Measurements from ENCODE around the gene KYAT1. TPM values are rescaled to one million over a fixed set of nuclear protein-coding genes. Genes with fewer than 3 reads are reported as not detected.
"Not testable (repeated sequence)": the region's sequence is repeated elsewhere in the genome, so short reads cannot be mapped to it uniquely, and the experiment has no call there.

The KYAT1 gene
- total RNA-seq, 2 donors from 2014 or later, result 8.8 to 13.8 TPM

GRCh38 chr9:128887049-128887448, 5.3 kb upstream of the KYAT1 start:
- Mint-ChIP-seq H3K27me3 (ENCODE audit: low read depth) (no peaks in the 10 kb centered on the region), H3K27ac (no peak overlapping the region), H3K4me3 (no peak overlapping the region), H3K9me3 (no peaks in the 10 kb centered on the region), H3K4me1 (ENCODE audit: low read depth) (peaks cover 47% of the 10 kb centered on the region), H3K36me3 (ENCODE audit: insufficient read depth in 2 of 2) (peaks cover 0 to 10% of the 10 kb centered on the region in 2 donors)
- DNase-seq (no peak), ATAC-seq (replicated peaks in 1 of 2) (no peak)

- ATAC-seq (replicated peaks in 1 of 2) (no peak), DNase-seq (no peak)
- Mint-ChIP-seq H3K4me1 (ENCODE audit: low read depth) (peaks cover 41% of the 10 kb centered on the region), H3K9me3 (no peaks in the 10 kb centered on the region), H3K27ac (no peak overlapping the region), H3K36me3 (ENCODE audit: insufficient read depth in 2 of 2) (peaks cover 0 to 10% of the 10 kb centered on the region in 2 donors), H3K27me3 (ENCODE audit: low read depth) (no peaks in the 10 kb centered on the region), H3K4me3 (no peak overlapping the region)
These were observed 4.6 kb upstream of the KYAT1 start for GRCh38 chr9:128886211-128886891.

GRCh38 chr9:128885798-128886197, 4.0 kb upstream of the KYAT1 start:
- Mint-ChIP-seq H3K36me3 (ENCODE audit: insufficient read depth in 2 of 2) (peaks cover 0 to 10% of the 10 kb centered on the region in 2 donors), H3K4me1 (ENCODE audit: low read depth) (peaks cover 46% of the 10 kb centered on the region)

GRCh38 chr9:128885376-128885775, 3.6 kb upstream of the KYAT1 start:
- DNase-seq (no peak), ATAC-seq (replicated peaks in 1 of 2) (no peak)
- peaks cover 0 to 11% of the 10 kb centered on the region in 2 donors for H3K36me3 Mint-ChIP-seq (ENCODE audit: insufficient read depth in 2 of 2)
- H3K4me1 Mint-ChIP-seq (ENCODE audit: low read depth), result peaks cover 50% of the 10 kb centered on the region
- peak overlapping the region; percentile 85 for H3K27ac Mint-ChIP-seq
- no peak overlapping the region for H3K4me3 Mint-ChIP-seq
- H3K27me3 Mint-ChIP-seq (ENCODE audit: low read depth), result no peaks in the 10 kb centered on the region
- no peaks in the 10 kb centered on the region for H3K9me3 Mint-ChIP-seq

More at GRCh38 chr9:128885798-128886197, 4.0 kb upstream of the KYAT1 start:
- Mint-ChIP-seq H3K27ac (peak overlapping the region; percentile 85), H3K4me3 (no peak overlapping the region), H3K27me3 (ENCODE audit: low read depth) (no peaks in the 10 kb centered on the region), H3K9me3 (no peaks in the 10 kb centered on the region)
- DNase-seq (no peak), ATAC-seq (replicated peaks in 1 of 2) (no peak)

- Mint-ChIP-seq H3K27me3 (ENCODE audit: low read depth) (no peaks in the 10 kb centered on the region), H3K27ac (peak overlapping the region; percentile 94), H3K4me3 (peak overlapping the region; percentile 96 to 99), H3K9me3 (no peaks in the 10 kb centered on the region), H3K36me3 (ENCODE audit: insufficient read depth in 2 of 2) (peaks cover 0 to 10% of the 10 kb centered on the region in 2 donors), H3K4me1 (ENCODE audit: low read depth) (peaks cover 60% of the 10 kb centered on the region)
- ATAC-seq (replicated peaks in 1 of 2), result no peak
- DNase-seq, result no peak
These were observed 2.4 kb upstream of the KYAT1 start for GRCh38 chr9:128884164-128884563.

GRCh38 chr9:128882677-128883603, 1.2 kb upstream of the KYAT1 start:
- H3K4me3 Mint-ChIP-seq, result peak overlapping the region; percentile 96 to 99
- ATAC-seq (replicated peaks in 1 of 2), result no peak

GRCh38 chr9:128877852-128878251, 3.9 kb downstream of the KYAT1 start:
- Mint-ChIP-seq H3K27me3 (ENCODE audit: low read depth) (no peaks in the 10 kb centered on the region), H3K9me3 (no peaks in the 10 kb centered on the region), H3K27ac (no peak overlapping the region), H3K4me3 (no peak overlapping the region), H3K36me3 (ENCODE audit: insufficient read depth in 2 of 2) (peaks cover 0 to 4% of the 10 kb centered on the region in 2 donors), H3K4me1 (ENCODE audit: low read depth) (peaks cover 44% of the 10 kb centered on the region)
- ATAC-seq (replicated peaks in 1 of 2), result no peak
- no peak for DNase-seq

More at GRCh38 chr9:128882677-128883603, 1.2 kb upstream of the KYAT1 start:
- Mint-ChIP-seq H3K36me3 (ENCODE audit: insufficient read depth in 2 of 2) (peaks cover 0 to 7% of the 10 kb centered on the region in 2 donors), H3K27ac (peak overlapping the region; percentile 94), H3K4me1 (ENCODE audit: low read depth) (peaks cover 54% of the 10 kb centered on the region), H3K27me3 (ENCODE audit: low read depth) (no peaks in the 10 kb centered on the region), H3K9me3 (no peaks in the 10 kb centered on the region)
- DNase-seq, result peak in 1 of 2 donors; percentile 26

- H3K36me3 Mint-ChIP-seq (ENCODE audit: insufficient read depth in 2 of 2); H3K9me3 Mint-ChIP-seq; H3K27me3 Mint-ChIP-seq (ENCODE audit: low read depth); DNase-seq; H3K4me3 Mint-ChIP-seq; ATAC-seq (replicated peaks in 1 of 2); H3K27ac Mint-ChIP-seq: not testable (repeated sequence)
- H3K4me1 Mint-ChIP-seq (ENCODE audit: low read depth), result peaks cover 16% of the 10 kb centered on the region
These were observed 10.8 kb downstream of the KYAT1 start for GRCh38 chr9:128870941-128871265.

GRCh38 chr9:128870128-128870940, 11.4 kb downstream of the KYAT1 start:
- Mint-ChIP-seq H3K36me3 (ENCODE audit: insufficient read depth in 2 of 2) (peaks cover 0 to 6% of the 10 kb centered on the region in 2 donors), H3K4me3 (no peak overlapping the region), H3K4me1 (ENCODE audit: low read depth) (peaks cover 11% of the 10 kb centered on the region), H3K27me3 (ENCODE audit: low read depth) (no peaks in the 10 kb centered on the region), H3K27ac (no peak overlapping the region), H3K9me3 (no peaks in the 10 kb centered on the region)
- DNase-seq (no peak), ATAC-seq (replicated peaks in 1 of 2) (no peak)

GRCh38 chr9:128863647-128864046, 18.1 kb downstream of the KYAT1 start:
- H3K4me1 Mint-ChIP-seq (ENCODE audit: low read depth), result peaks cover 6% of the 10 kb centered on the region
- no peaks in the 10 kb centered on the region for H3K36me3 Mint-ChIP-seq (ENCODE audit: insufficient read depth in 2 of 2)
- no peaks in the 10 kb centered on the region for H3K27me3 Mint-ChIP-seq (ENCODE audit: low read depth)
- no peak overlapping the region for H3K4me3 Mint-ChIP-seq
- no peaks in the 10 kb centered on the region for H3K9me3 Mint-ChIP-seq
- H3K27ac Mint-ChIP-seq, result no peak overlapping the region
- DNase-seq, result peak; percentile 83 to 88
- peak; percentile 97 to 98 for ATAC-seq (replicated peaks in 1 of 2)

GRCh38 chr9:128862401-128862851, 19.3 kb downstream of the KYAT1 start:
- ATAC-seq (replicated peaks in 1 of 2) (no peak), DNase-seq (no peak)
- H3K36me3 Mint-ChIP-seq (ENCODE audit: insufficient read depth in 2 of 2), result no peaks in the 10 kb centered on the region
- H3K27ac Mint-ChIP-seq, result no peak overlapping the region
- peaks cover 6% of the 10 kb centered on the region for H3K4me1 Mint-ChIP-seq (ENCODE audit: low read depth)
- H3K4me3 Mint-ChIP-seq, result no peak overlapping the region
- no peaks in the 10 kb centered on the region for H3K9me3 Mint-ChIP-seq
- no peaks in the 10 kb centered on the region for H3K27me3 Mint-ChIP-seq (ENCODE audit: low read depth)

GRCh38 chr9:128861501-128861900, 20.2 kb downstream of the KYAT1 start:
- no peak for DNase-seq
- H3K4me3 Mint-ChIP-seq, result no peak overlapping the region
- H3K27ac Mint-ChIP-seq, result no peak overlapping the region
- H3K27me3 Mint-ChIP-seq (ENCODE audit: low read depth), result no peaks in the 10 kb centered on the region
- ATAC-seq (replicated peaks in 1 of 2), result no peak
- no peaks in the 10 kb centered on the region for H3K9me3 Mint-ChIP-seq
- H3K4me1 Mint-ChIP-seq (ENCODE audit: low read depth), result peaks cover 6% of the 10 kb centered on the region
- no peaks in the 10 kb centered on the region for H3K36me3 Mint-ChIP-seq (ENCODE audit: insufficient read depth in 2 of 2)

GRCh38 chr9:128860937-128861336, 20.8 kb downstream of the KYAT1 start:
- H3K27me3 Mint-ChIP-seq (ENCODE audit: low read depth), result no peaks in the 10 kb centered on the region
- DNase-seq, result no peak
- no peaks in the 10 kb centered on the region for H3K36me3 Mint-ChIP-seq (ENCODE audit: insufficient read depth in 2 of 2)
- no peak overlapping the region for H3K4me3 Mint-ChIP-seq
- H3K9me3 Mint-ChIP-seq, result no peaks in the 10 kb centered on the region
- no peak for ATAC-seq (replicated peaks in 1 of 2)
- H3K4me1 Mint-ChIP-seq (ENCODE audit: low read depth), result peaks cover 6% of the 10 kb centered on the region
- no peak overlapping the region for H3K27ac Mint-ChIP-seq

Data from activated T-cell treated with anti-CD3 and anti-CD28 coated beads, Interleukin-2, amount 50 U/mL, for 72 hours (primary cell).